ENCODE measurements around the gene IGSF9. TPM values are rescaled to one million over a fixed set of nuclear protein-coding genes. Genes with fewer than 3 reads are reported as not detected.

Gene IGSF9
- total RNA-seq, 1 experiment from 2014 or later = 7.1 TPM

DNA sequence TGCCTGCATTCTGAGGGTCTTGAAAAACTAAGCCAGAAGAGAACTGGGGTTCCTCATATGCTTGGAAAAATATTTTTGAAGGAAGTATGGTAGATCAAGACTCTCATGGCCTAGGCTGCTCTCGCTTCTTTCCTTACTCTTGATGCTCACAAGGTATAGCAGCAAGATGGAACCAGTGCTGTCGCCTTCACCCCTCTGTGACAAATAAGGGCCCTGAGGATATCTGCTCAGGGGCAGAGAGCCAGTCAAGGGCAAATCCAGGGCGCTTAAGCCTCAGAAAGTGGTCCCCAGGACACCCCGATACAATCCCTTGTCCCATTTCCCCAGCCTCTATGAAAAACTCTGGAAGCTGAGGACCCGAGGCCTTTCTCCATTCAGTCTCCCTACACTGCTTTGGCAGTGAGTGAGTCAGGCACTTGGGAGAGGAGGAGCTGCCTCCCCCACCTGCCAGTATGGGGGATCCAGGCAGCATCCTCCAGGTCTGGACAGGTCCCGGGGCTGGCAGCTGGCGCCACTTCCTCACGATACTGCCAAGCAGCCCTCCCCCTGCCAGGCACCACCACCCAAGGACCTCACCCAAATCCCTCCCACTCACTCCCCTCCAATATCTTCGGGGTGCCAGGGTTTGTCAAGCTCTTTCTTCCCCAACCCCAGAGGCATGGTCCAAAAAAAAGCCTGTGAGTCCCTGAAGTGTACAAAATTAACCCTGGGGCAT lies 1.3 kb downstream of the IGSF9 start:
- no peak for DNase-seq (ENCODE audit: low spot score)
- H3K27me3 ChIP-seq (replicated peaks; ENCODE audit: insufficient read depth, low read depth, low read length, poor library complexity) = no peaks in the 10 kb centered on the region
- no peak overlapping the region for H3K4me3 ChIP-seq (ENCODE audit: low read depth, low read length, poor library complexity, severe bottlenecking)
- BruUV-seq (replicated peaks) = no TSS peak
- peaks cover 6% of the 10 kb centered on the region for H3K4me1 ChIP-seq (ENCODE audit: insufficient read depth, low read length, poor library complexity, severe bottlenecking)
- no peak for TF ChIP-seq EZH2 (IDR thresholded peaks at IDR 0.05; ENCODE audit: borderline replicate concordance, low read depth, low read length, poor library complexity, severe bottlenecking)
- TF ChIP-seq, protein P1, sequence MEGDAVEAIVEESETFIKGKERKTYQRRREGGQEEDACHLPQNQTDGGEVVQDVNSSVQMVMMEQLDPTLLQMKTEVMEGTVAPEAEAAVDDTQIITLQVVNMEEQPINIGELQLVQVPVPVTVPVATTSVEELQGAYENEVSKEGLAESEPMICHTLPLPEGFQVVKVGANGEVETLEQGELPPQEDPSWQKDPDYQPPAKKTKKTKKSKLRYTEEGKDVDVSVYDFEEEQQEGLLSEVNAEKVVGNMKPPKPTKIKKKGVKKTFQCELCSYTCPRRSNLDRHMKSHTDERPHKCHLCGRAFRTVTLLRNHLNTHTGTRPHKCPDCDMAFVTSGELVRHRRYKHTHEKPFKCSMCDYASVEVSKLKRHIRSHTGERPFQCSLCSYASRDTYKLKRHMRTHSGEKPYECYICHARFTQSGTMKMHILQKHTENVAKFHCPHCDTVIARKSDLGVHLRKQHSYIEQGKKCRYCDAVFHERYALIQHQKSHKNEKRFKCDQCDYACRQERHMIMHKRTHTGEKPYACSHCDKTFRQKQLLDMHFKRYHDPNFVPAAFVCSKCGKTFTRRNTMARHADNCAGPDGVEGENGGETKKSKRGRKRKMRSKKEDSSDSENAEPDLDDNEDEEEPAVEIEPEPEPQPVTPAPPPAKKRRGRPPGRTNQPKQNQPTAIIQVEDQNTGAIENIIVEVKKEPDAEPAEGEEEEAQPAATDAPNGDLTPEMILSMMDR (conservative IDR thresholded peaks at IDR 0.05; ENCODE audit: low read depth, low read length) = no peak
- no peaks in the 10 kb centered on the region for H3K36me3 ChIP-seq (ENCODE audit: insufficient read depth, low read length, poor library complexity, severe bottlenecking)
- H3K27ac ChIP-seq (ENCODE audit: low read depth, low read length, poor library complexity, severe bottlenecking) = no peak overlapping the region
- H3K9me3 ChIP-seq (ENCODE audit: low read depth, low read length, poor library complexity, severe bottlenecking) = no peaks in the 10 kb centered on the region
- ChIA-PET POLR2A (ENCODE audit: low non-redundant PET) (no interaction called here), CTCF (no interaction called here)
- intact Hi-C loops (cut with micrococcal nuclease; ENCODE audit: unreplicated experiment) = no loop called here

DNA sequence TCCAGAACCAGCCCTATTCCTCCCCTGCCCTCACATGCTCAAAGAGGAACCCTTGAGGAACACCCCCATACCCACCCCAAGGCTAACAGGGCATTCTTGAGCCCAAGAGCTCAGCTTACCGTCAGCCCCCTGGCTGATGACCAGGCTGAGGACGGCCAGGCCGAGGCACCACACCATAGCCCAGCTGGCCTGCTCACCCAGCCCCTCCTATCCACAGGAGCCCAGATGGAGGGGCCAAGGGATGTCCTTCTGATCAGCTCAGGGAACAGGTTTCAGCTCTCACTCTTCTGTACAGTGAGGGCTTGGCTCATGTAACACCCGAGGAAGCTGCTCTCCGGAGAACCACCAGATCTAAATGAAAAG lies 2.2 kb downstream of the IGSF9 start:
- no peaks in the 10 kb centered on the region for H3K27me3 ChIP-seq (replicated peaks; ENCODE audit: insufficient read depth, low read depth, low read length, poor library complexity)
- intact Hi-C loops (cut with micrococcal nuclease; ENCODE audit: unreplicated experiment) = no loop called here
- no peak for DNase-seq (ENCODE audit: low spot score)
- POLR2A ChIA-PET (ENCODE audit: low non-redundant PET) = no interaction called here
- H3K27ac ChIP-seq (ENCODE audit: low read depth, low read length, poor library complexity, severe bottlenecking) = no peak overlapping the region
- BruUV-seq (replicated peaks) = no TSS peak
- H3K4me1 ChIP-seq (ENCODE audit: insufficient read depth, low read length, poor library complexity, severe bottlenecking) = peaks cover 6% of the 10 kb centered on the region
- H3K36me3 ChIP-seq (ENCODE audit: insufficient read depth, low read length, poor library complexity, severe bottlenecking) = no peaks in the 10 kb centered on the region
- TF ChIP-seq, protein P1 (conservative IDR thresholded peaks at IDR 0.05; ENCODE audit: low read depth, low read length) = no peak
- TF ChIP-seq EZH2 (IDR thresholded peaks at IDR 0.05; ENCODE audit: borderline replicate concordance, low read depth, low read length, poor library complexity, severe bottlenecking) = no peak
- no peak overlapping the region for H3K4me3 ChIP-seq (ENCODE audit: low read depth, low read length, poor library complexity, severe bottlenecking)
- H3K9me3 ChIP-seq (ENCODE audit: low read depth, low read length, poor library complexity, severe bottlenecking) = no peaks in the 10 kb centered on the region
- CTCF ChIA-PET = no interaction called here

DNA sequence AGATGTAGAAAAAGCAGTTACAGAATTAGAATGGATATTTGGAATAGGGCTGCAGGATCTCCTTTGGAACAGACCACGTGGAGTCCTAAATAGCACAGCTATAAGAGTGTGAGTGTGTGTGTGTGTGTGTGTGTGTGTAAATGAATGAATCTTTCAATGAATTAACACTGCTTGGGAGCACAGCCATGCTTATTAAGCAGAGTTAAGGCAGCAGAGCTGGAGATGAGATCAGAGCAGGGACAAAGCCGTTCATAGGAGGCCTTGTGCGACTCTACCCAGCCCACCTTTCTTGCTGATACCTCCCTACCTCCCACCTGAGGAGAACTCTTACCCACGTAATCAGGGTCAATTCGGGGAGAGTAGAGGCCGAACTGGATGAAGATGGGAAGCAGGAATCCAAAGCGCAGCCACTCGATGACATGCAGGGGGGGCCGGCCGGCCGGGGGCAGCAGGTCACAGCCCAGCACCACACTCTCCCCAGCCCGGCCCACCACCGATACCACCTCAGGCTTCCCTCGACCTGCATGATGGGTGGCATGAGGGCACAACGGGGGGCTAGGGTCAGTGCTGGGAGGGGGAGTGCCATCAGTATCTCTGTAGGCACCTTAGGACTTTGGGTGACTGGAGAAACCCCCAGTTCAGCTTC lies 2.7 kb downstream of the IGSF9 start:
- Histone ChIP-seq H3K27ac (ENCODE audit: low read depth, low read length, poor library complexity, severe bottlenecking) (no peak overlapping the region), H3K27me3 (replicated peaks; ENCODE audit: insufficient read depth, low read depth, low read length, poor library complexity) (no peaks in the 10 kb centered on the region), H3K9me3 (ENCODE audit: low read depth, low read length, poor library complexity, severe bottlenecking) (no peaks in the 10 kb centered on the region), H3K4me1 (ENCODE audit: insufficient read depth, low read length, poor library complexity, severe bottlenecking) (peaks cover 6% of the 10 kb centered on the region), H3K36me3 (ENCODE audit: insufficient read depth, low read length, poor library complexity, severe bottlenecking) (no peaks in the 10 kb centered on the region), H3K4me3 (ENCODE audit: low read depth, low read length, poor library complexity, severe bottlenecking) (no peak overlapping the region)
- ChIA-PET CTCF (no interaction called here), POLR2A (ENCODE audit: low non-redundant PET) (no interaction called here)
- intact Hi-C loops (cut with micrococcal nuclease; ENCODE audit: unreplicated experiment) = no loop called here
- no peak for DNase-seq (ENCODE audit: low spot score)
- no TSS peak for BruUV-seq (replicated peaks)
- TF ChIP-seq EZH2 (IDR thresholded peaks at IDR 0.05; ENCODE audit: borderline replicate concordance, low read depth, low read length, poor library complexity, severe bottlenecking) = no peak
- TF ChIP-seq, protein P1 (conservative IDR thresholded peaks at IDR 0.05; ENCODE audit: low read depth, low read length) = no peak
